ENCODE data around the gene DPP6. TPM values are rescaled to one million over a fixed set of nuclear protein-coding genes. Genes with fewer than 3 reads are reported as not detected.

DPP6 gene
- total RNA-seq, 4 donors from 2014 or later, result 1.5 to 2.9 TPM; not detected in 2

DNA sequence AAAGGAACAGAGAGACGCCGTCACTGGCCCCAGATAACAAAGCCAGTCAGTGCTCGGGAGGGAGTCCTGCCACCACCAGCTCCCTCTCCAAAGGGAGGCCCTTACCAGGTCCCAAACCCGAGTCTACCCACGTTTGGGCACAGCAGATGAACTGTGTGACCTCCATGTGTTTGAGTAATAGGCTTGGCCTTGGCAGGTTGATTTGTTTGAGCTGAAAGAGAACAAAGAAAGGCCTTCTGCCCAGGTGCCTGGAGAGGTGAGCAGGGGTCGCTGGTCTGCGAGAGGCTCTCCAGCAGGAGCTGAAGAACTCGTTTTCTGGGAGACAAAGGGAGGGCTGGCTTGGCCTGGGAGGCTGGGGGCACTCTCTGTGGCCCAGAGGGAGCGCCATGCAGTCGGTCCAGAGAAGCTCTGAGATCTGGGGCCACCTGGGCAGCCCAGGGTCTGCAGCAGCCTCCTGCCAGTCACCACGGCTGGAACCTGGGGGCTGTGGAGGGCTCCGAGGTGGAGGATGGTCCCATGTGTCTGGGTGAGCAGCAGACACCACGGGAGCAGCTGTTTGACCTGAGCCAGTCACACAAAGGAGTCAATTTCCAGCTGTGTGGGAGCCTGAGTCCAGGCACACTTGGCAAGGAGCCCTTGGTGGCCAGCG lies 851.0 kb downstream of the DPP6 start:
- no peak for DNase-seq
- TF ChIP-seq POLR2A (IDR thresholded peaks at IDR 0.05), result no peak
- TF ChIP-seq, protein P1, sequence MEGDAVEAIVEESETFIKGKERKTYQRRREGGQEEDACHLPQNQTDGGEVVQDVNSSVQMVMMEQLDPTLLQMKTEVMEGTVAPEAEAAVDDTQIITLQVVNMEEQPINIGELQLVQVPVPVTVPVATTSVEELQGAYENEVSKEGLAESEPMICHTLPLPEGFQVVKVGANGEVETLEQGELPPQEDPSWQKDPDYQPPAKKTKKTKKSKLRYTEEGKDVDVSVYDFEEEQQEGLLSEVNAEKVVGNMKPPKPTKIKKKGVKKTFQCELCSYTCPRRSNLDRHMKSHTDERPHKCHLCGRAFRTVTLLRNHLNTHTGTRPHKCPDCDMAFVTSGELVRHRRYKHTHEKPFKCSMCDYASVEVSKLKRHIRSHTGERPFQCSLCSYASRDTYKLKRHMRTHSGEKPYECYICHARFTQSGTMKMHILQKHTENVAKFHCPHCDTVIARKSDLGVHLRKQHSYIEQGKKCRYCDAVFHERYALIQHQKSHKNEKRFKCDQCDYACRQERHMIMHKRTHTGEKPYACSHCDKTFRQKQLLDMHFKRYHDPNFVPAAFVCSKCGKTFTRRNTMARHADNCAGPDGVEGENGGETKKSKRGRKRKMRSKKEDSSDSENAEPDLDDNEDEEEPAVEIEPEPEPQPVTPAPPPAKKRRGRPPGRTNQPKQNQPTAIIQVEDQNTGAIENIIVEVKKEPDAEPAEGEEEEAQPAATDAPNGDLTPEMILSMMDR (IDR thresholded peaks at IDR 0.05), result no peak
- H3K36me3 ChIP-seq, result no peaks in the 10 kb centered on the region
- H3K27ac ChIP-seq, result no peak overlapping the region
- no peaks in the 10 kb centered on the region for H3K4me1 ChIP-seq
- H3K4me3 ChIP-seq, result no peak overlapping the region
- no peaks in the 10 kb centered on the region for H3K27me3 ChIP-seq
- H3K9me3 ChIP-seq, result no peaks in the 10 kb centered on the region

DNA sequence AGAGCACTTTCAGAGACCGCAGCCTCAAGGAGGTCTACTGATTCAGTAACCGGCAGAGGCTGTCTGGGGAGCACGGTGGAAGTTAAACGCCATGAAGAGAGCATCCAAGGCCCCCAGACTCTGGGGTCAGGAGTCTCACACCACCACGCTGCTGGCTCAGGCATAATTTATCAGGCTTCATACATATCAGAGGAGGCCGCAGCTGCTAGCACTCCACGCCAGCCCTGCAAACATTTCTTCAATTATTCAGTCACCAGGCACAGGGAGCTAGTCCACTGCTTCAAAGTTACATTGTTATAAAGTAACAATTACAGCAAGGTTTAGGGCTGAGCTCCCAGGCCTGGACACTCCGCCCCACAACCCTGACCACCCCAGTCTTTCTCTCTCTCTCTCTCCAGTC lies 852.9 kb downstream of the DPP6 start:
- Histone ChIP-seq H3K9me3 (no peaks in the 10 kb centered on the region), H3K4me3 (no peak overlapping the region), H3K4me1 (no peaks in the 10 kb centered on the region), H3K27me3 (no peaks in the 10 kb centered on the region), H3K27ac (no peak overlapping the region), H3K36me3 (no peaks in the 10 kb centered on the region)
- no peak for TF ChIP-seq POLR2A (IDR thresholded peaks at IDR 0.05)
- no peak for DNase-seq

DNA sequence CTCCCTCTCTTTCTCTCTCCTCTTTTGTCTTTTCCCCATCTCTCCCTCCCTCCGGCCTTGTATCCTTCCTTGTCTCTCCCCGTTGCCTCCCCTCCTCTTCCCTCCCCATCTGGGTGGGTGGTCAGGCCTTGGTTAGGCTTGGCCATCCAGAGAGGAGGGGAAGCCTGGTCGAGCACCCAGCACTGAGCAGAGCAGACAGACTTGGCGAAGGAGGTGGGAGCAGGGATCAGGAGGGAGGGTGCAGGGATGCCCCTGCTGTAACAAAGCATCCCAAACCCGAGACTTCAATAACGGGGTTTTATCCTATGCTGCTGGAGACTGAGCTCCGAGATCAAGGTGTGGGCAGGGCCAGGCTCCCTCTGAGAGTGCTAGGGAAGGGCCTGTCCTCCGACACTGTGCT lies 853.4 kb downstream of the DPP6 start:
- Histone ChIP-seq H3K27me3 (no peaks in the 10 kb centered on the region), H3K27ac (no peak overlapping the region), H3K36me3 (no peaks in the 10 kb centered on the region), H3K4me3 (no peak overlapping the region), H3K9me3 (no peaks in the 10 kb centered on the region), H3K4me1 (no peaks in the 10 kb centered on the region)
- DNase-seq, result no peak
- TF ChIP-seq POLR2A (IDR thresholded peaks at IDR 0.05), result no peak
- TF ChIP-seq, protein P1 (IDR thresholded peaks at IDR 0.05), result no peak

DNA sequence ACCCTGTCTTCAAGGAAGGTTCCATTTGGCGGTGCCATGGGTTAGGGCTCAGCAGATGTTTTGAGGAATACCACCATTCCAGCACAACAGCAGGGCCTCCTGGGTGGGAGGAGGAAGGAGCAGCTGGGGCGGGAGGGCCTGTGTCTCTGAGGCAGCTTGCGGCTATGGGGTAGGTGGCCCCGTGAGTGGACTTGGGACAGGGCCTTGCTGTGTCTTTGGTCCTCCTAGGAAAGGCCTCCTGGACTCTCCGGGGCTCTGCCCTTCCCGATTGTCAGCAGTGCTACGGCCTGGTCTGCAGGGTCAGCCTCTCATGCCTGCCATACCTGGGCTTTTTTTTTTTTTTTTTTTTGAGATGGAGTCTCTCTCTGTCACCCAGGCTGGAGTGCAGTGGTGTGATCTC lies 854.0 kb downstream of the DPP6 start:
- Histone ChIP-seq H3K27me3 (no peaks in the 10 kb centered on the region), H3K4me1 (no peaks in the 10 kb centered on the region), H3K27ac (no peak overlapping the region), H3K4me3 (no peak overlapping the region), H3K9me3 (peaks cover 0 to under 1% (median 0%) of the 10 kb centered on the region in 4 donors), H3K36me3 (no peaks in the 10 kb centered on the region)
- DNase-seq, result no peak
- TF ChIP-seq POLR2A (IDR thresholded peaks at IDR 0.05), result no peak
- TF ChIP-seq, protein P1 (IDR thresholded peaks at IDR 0.05), result no peak

DNA sequence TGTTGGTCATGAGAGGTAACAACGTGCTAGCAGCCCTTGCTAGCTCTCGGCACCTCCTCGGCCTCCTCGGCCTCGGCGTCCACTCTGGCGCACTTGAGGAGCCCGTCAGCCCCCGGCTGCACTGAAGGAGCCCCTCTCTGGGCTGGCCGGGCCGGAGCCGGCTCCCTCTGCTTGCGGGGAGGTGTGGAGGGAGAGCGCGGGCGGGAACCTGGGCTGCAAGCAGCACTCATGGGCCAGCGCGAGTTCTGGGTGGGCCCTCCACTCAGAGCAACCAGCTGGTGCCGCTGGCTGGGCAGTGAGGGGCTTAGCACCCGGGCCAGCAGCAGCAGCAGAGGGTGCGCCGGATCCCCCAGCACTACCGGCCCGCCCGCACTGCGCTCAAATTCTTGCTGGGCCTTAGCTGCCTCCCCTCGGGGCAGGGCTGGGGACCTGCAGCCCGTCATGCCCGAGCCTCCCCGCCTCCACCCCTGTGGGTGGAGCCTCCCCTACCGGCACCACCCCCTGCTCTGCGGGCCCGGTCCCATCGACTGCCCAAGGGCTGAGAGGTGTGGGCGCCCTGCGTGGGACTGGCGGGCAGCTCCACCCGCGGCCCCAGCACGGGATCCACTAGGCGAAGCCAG lies 854.6 kb downstream of the DPP6 start:
- Histone ChIP-seq H3K4me3 (no peak overlapping the region), H3K9me3 (peaks cover 0 to 4% (median 0%) of the 10 kb centered on the region in 4 donors), H3K4me1 (no peaks in the 10 kb centered on the region), H3K27ac (no peak overlapping the region), H3K36me3 (no peaks in the 10 kb centered on the region), H3K27me3 (no peaks in the 10 kb centered on the region)
- TF ChIP-seq, protein P1 (IDR thresholded peaks at IDR 0.05), result no peak
- TF ChIP-seq POLR2A (IDR thresholded peaks at IDR 0.05), result no peak
- DNase-seq, result no peak

Measured in Peyer's patch (tissue), 4 donors.